ENCODE results near the gene LTC4S.

LTC4S gene

DNA sequence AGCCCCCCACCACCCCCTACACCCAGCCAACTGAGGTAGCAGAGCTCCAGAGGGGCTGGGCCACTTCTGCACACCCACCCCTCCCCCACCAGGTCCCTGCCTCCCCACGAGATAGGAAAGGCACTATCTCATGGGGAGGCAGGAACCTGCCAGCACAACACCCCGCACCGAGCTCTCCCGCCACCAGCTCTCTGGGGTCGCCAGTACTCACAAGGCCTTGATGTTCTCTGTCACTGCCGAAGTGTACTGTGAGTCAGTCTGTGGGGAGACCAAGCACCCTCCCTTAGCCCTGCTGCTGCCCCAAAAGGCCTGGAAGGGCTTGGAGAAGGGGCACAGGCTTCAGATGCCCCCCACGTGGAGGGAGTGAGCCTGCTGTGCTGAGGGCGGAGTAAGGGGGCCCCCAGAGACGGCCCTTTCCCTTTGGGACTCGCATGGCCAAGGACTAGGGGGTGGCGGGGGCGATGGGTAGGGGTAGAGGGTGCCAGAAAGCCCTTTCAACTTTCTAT, 7.0 kb downstream of the LTC4S start:
- Histone ChIP-seq H3K36me3 (ENCODE audit: insufficient read depth, low read length) (peaks cover 5% of the 10 kb centered on the region), H2AFZ (ENCODE audit: low read length) (no peak overlapping the region), H3K79me2 (ENCODE audit: insufficient read depth, low read length) (no peaks in the 10 kb centered on the region), H3F3A (ENCODE audit: insufficient read depth, low read length) (no peaks in the 10 kb centered on the region), H3K27ac (ENCODE audit: low read depth, low read length, poor library complexity, severe bottlenecking) (no peak overlapping the region), H4K20me1 (ENCODE audit: insufficient read depth, low read length) (no peaks in the 10 kb centered on the region), H3K4me1 (ENCODE audit: insufficient read depth, low read length, severe bottlenecking) (peaks cover 17% of the 10 kb centered on the region), H3K9me2 (ENCODE audit: low read depth, low read length) (no peaks in the 10 kb centered on the region), H3K4me2 (ENCODE audit: low read length) (no peak overlapping the region), H3K9ac (ENCODE audit: low read length) (no peak overlapping the region), H3K4me3 (ENCODE audit: low read depth, low read length, poor library complexity, severe bottlenecking) (no peak overlapping the region), H3K9me3 (ENCODE audit: low read length) (no peaks in the 10 kb centered on the region), H3K27me3 (ENCODE audit: insufficient read depth, low read length) (no peaks in the 10 kb centered on the region)
- no peak for TF ChIP-seq EZH2 (IDR thresholded peaks at IDR 0.05; ENCODE audit: borderline replicate concordance, low read length)
- TF ChIP-seq, protein P1, sequence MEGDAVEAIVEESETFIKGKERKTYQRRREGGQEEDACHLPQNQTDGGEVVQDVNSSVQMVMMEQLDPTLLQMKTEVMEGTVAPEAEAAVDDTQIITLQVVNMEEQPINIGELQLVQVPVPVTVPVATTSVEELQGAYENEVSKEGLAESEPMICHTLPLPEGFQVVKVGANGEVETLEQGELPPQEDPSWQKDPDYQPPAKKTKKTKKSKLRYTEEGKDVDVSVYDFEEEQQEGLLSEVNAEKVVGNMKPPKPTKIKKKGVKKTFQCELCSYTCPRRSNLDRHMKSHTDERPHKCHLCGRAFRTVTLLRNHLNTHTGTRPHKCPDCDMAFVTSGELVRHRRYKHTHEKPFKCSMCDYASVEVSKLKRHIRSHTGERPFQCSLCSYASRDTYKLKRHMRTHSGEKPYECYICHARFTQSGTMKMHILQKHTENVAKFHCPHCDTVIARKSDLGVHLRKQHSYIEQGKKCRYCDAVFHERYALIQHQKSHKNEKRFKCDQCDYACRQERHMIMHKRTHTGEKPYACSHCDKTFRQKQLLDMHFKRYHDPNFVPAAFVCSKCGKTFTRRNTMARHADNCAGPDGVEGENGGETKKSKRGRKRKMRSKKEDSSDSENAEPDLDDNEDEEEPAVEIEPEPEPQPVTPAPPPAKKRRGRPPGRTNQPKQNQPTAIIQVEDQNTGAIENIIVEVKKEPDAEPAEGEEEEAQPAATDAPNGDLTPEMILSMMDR (IDR thresholded peaks at IDR 0.05; ENCODE audit: low read length): no peak

- H3K9me2 ChIP-seq (ENCODE audit: low read depth, low read length): no peaks in the 10 kb centered on the region
- no peaks in the 10 kb centered on the region for H4K20me1 ChIP-seq (ENCODE audit: insufficient read depth, low read length)
- TF ChIP-seq EZH2 (IDR thresholded peaks at IDR 0.05; ENCODE audit: borderline replicate concordance, low read length): no peak
- TF ChIP-seq, protein P1 (IDR thresholded peaks at IDR 0.05; ENCODE audit: low read length): peak; percentile 87
- H3K27ac ChIP-seq (ENCODE audit: low read depth, low read length, poor library complexity, severe bottlenecking): no peak overlapping the region
- no peaks in the 10 kb centered on the region for H3K79me2 ChIP-seq (ENCODE audit: insufficient read depth, low read length)
- no peak overlapping the region for H2AFZ ChIP-seq (ENCODE audit: low read length)
- H3K4me3 ChIP-seq (ENCODE audit: low read depth, low read length, poor library complexity, severe bottlenecking): no peak overlapping the region
- H3F3A ChIP-seq (ENCODE audit: insufficient read depth, low read length): no peaks in the 10 kb centered on the region
- H3K36me3 ChIP-seq (ENCODE audit: insufficient read depth, low read length): peaks cover 5% of the 10 kb centered on the region
- H3K27me3 ChIP-seq (ENCODE audit: insufficient read depth, low read length): no peaks in the 10 kb centered on the region
- no peaks in the 10 kb centered on the region for H3K9me3 ChIP-seq (ENCODE audit: low read length)
- no peak overlapping the region for H3K9ac ChIP-seq (ENCODE audit: low read length)
- H3K4me1 ChIP-seq (ENCODE audit: insufficient read depth, low read length, severe bottlenecking): peaks cover 13% of the 10 kb centered on the region
- no peak overlapping the region for H3K4me2 ChIP-seq (ENCODE audit: low read length)
These were observed 7.8 kb downstream of the LTC4S start for GRCh38 chr5:179801304-179802206.

DNA sequence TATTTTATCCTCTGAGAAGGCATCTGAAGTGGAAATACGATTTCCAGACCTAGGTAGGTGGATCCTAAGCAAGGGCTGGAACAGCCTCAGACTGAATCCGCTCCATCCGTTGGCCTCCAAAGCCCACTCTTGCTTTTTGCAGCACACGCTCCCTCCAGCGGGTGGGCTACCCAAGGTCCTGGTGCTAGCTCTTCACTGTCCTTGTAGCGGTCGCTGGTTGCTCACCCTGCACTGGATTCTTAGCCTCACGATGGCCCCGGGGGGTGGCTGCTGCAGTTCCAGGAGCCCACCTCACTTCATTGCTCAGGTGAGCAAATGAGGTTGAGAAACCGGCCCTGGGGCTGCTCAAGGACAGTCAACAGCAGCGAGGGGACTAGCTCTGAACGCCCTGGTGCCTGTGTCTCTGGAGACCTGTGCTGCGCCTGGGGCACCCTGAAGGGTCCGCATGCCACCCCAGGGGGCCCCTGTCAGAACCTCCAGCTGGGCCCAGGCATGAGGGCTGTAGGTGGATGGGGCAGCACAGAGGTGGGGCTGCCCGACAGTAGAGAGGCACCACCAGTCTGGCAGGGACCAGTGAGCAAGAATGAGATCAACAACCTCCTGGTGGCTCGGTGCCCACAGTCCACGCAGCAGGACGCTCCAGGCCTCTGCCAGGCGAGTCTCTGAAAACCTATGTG, 8.6 kb downstream of the LTC4S start:
- Histone ChIP-seq H3K9me3 (ENCODE audit: low read length) (no peaks in the 10 kb centered on the region), H3K4me2 (ENCODE audit: low read length) (no peak overlapping the region), H4K20me1 (ENCODE audit: insufficient read depth, low read length) (no peaks in the 10 kb centered on the region)

More for the DNA sequence above, 8.6 kb downstream of the LTC4S start:
- Histone ChIP-seq H2AFZ (ENCODE audit: low read length) (no peak overlapping the region), H3F3A (ENCODE audit: insufficient read depth, low read length) (no peaks in the 10 kb centered on the region), H3K79me2 (ENCODE audit: insufficient read depth, low read length) (no peaks in the 10 kb centered on the region), H3K27me3 (ENCODE audit: insufficient read depth, low read length) (no peaks in the 10 kb centered on the region), H3K9ac (ENCODE audit: low read length) (no peak overlapping the region), H3K4me3 (ENCODE audit: low read depth, low read length, poor library complexity, severe bottlenecking) (no peak overlapping the region), H3K9me2 (ENCODE audit: low read depth, low read length) (no peaks in the 10 kb centered on the region), H3K36me3 (ENCODE audit: insufficient read depth, low read length) (peaks cover 5% of the 10 kb centered on the region), H3K27ac (ENCODE audit: low read depth, low read length, poor library complexity, severe bottlenecking) (no peak overlapping the region), H3K4me1 (ENCODE audit: insufficient read depth, low read length, severe bottlenecking) (peaks cover 9% of the 10 kb centered on the region)
- TF ChIP-seq EZH2 (IDR thresholded peaks at IDR 0.05; ENCODE audit: borderline replicate concordance, low read length): no peak
- TF ChIP-seq, protein P1 (IDR thresholded peaks at IDR 0.05; ENCODE audit: low read length): no peak

Measured in OCI-LY1 (cell line).